SK-N-SH (cell line): ENCODE data around the gene TULP1.

Experiments used
- CTCF ChIP-seq: fragments of 200-600 bp; sonication (generic); IDR thresholded peaks from 2 replicates; pipeline ENCODE4 v1.6.1; 2017; ENCODE audit warnings: antibody characterized with exemption, mild to moderate bottlenecking, moderate library complexity
- ELF1 ChIP-seq: IDR thresholded peaks from 2 replicates; pipeline ENCODE4 v1.4.0; 2012
- FOXJ3 ChIP-seq: sonication (generic); formaldehyde crosslinking; IDR thresholded peaks from 2 replicates; pipeline ENCODE4 v1.5.1; 2020; ENCODE audit warnings: mild to moderate bottlenecking, missing genetic modification reagents
- GABPA ChIP-seq: IDR thresholded peaks from 2 replicates; pipeline ENCODE4 v1.4.0; 2012; ENCODE audit warnings: low read depth, mild to moderate bottlenecking
- POLR2AphosphoS5 ChIP-seq: IDR thresholded peaks from 2 replicates; pipeline ENCODE4 v1.6.1; 2012; ENCODE audit warnings: low read depth, low read length
- REST ChIP-seq: IDR thresholded peaks from 2 replicates; pipeline ENCODE4 v1.6.1; 2012; ENCODE audit warnings: mild to moderate bottlenecking, low read depth, low read length, moderate library complexity
- TEAD4 ChIP-seq: IDR thresholded peaks from 2 replicates; pipeline ENCODE4 v1.4.0; 2012; ENCODE audit warnings: mild to moderate bottlenecking, borderline replicate concordance; ENCODE audit not compliant: insufficient read depth
- ZBTB33 ChIP-seq: IDR thresholded peaks from 2 replicates; pipeline ENCODE4 v1.4.0; 2012; ENCODE audit warnings: low read depth, borderline replicate concordance

GRCh38 chr6:35518566-35519312 is 6.0 kb upstream of the TULP1 start:
- no peak for TF ChIP-seq ZBTB33
- TF ChIP-seq ELF1: no peak
- no peak for TF ChIP-seq CTCF
- no peak for TF ChIP-seq GABPA
- no peak for TF ChIP-seq TEAD4
- TF ChIP-seq REST: no peak
- TF ChIP-seq POLR2AphosphoS5: no peak
- TF ChIP-seq FOXJ3 (CRISPR knock-in tag): no peak
